GF-D8 (cell line): ENCODE results near the gene CCDC91.
"Not testable (repeated sequence)": the region's sequence is repeated elsewhere in the genome, so short reads cannot be mapped to it uniquely, and the experiment has no call there.

Experiments used
- DNase-seq: peaks from one replicate; lab custom pipeline; 2025; lab: John Stamatoyannopoulos, UW

Gene CCDC91

DNA sequence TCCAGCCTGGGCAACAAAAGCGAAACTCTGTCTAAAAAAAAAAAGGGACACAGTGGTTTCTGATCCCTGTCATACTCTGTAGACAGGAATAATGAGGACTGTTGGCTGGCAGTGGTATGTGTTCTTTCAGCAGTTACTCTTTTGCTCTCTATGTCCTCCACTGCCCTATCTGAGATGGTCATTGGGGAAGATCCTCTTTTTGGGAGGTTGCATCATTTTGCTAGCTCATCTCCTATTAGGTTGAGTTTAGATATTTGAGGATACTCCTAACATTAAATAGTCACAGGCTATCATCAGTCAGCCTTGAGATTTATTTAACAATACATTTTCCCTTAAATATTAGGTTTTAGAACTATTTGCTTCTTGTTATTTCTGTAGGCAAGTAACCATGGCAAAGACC, 5.9 kb upstream of the CCDC91 start:
- DNase-seq = no peak

DNA sequence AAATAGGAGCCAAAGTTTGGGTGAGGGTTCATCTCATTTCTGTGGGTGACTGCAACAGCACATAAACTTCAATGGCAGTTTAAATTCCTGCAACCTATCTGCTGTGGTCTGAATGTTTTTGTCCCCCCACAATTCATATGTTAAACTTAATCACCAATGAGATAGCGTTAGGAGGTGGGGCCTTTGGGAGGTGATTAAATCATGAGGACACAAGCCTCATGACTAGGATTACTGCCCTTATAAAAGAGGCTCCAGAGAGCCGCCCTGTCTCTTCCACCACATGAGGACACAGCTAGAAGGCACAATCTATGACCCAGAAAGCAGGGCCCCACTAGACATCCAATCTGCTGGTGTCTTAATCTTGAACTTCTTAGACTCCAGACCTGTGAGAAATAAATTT, 3.8 kb upstream of the CCDC91 start:
- DNase-seq = no peak

DNA sequence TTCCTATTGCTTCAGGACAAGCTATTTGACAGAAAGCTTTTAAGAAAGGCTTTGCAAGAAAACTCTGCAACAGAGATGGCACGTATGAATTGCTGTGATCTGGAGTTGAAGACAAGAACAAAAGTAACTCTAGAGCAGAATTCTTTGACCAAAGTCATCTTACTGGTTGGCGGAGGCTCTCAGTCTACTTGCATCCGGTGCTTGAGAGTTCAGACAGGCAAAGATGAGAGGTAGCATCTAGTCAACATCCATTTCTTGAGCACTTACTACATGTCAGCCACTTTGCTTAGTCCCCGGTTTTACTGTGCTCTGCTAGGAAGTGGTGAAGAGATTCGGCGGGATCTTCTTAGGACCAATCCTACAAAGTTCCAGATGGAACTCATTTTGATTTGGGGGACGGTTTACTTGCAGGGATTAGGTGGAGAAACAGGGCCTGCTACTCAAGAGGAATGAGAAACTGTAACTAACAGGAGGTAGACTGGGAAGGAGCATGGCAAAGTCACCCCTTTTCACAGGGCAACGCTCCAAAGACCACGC, 404 bp upstream of the CCDC91 start:
- DNase-seq = no peak

DNA sequence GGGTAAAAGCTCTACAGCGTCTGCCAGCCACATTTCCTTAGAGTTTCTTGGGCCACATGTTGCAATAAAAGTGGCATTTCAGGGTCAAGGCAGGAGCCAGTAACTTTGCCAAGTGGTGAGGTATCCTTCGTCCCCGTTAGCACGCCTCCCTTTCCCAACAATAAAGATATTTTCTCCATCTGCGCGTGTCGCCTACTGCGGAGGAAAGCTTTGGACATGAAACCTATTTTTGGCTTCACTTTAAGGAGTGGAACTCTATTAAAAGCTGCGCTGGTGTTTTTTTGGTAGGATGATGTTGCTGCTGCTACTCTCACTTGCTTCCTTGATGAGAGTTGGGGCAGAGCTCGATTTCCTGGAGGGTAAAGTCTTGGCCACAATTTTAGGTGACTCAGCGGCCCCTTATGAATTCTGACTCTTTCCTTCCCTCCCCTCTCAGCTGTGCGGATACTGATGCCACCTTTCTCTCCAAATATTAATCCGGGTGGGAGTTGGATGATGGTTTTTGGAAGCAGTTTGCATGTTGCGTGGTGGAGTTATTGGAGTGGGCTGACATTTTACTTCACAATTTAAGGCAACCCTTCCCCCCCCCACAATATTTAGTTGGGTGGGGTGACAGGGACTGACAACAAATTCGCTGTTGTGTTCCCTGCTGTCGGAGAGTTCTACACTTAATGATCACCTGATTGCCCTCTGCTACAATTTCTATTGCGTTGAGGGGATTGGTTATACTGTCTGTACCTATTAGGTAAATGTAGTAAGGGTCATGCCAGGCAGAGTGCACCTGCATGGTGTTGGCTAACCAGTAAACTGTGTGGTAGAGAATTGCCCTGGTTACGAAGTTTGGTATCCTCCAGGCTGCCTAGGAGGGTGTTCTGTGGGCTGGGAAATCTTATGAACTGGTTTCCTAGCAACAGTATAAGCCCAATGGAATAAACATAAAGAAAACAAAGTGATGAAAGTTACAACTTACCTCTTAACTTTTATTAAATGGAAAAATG, 1.1 kb downstream of the CCDC91 start:
- DNase-seq = peak; percentile 24

DNA sequence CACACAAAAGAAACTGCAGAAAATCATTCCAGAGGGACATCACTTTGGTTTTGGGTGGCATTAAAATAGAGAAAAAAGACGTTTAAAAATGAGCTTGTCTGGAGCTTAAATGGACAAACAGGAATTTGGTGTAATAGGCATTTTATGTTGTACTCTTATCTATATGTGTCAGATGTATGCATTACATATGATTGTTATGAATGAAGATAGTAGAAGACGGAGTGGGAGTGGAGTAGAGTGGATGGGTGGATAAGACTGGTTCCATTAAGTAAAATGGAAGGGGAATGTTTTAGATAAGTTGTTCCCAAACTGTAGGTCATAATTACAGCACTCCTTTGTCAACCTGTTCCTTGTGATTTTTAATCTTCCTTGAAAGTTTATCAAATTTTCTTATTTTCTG, 1.9 kb downstream of the CCDC91 start:
- DNase-seq = no peak

DNA sequence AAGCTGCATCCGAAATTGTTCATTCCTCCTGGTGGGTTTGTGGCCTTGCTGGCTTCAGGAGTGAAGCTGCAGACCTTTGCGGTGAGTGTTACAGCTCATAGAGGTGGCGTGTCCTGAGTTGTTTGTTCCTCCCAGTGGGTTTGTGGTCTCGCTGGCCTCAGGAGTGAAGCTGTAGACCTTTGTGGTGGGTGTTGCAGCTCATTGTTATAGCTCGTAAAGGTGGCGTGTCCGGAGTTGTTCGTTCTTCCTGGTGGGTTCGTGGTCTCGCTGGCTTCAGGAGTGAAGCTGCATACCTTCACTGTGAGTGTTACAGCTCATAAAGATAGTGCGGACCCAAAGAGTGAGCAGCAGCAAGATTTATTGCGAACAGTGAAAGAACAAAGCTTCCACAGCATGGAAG, 4.4 kb downstream of the CCDC91 start:
- DNase-seq = not testable (repeated sequence)

DNA sequence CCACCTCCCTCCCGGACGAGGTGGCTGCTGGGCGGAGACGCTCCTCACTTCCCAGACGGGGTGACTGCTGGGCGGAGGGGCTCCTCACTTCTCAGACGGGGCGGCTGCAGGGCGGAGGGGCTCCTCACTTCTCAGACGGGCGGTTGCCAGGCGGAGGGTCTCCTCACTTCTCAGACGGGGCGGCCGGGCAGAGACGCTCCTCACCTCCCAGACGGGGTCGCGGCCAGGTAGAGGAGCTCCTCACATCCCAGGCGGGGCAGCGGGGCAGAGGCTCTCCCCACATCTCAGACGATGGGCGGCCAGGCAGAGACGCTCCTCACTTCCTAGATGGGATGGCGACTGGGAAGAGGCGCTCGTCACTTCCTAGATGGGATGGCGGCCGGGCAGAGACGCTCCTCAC, 10.9 kb downstream of the CCDC91 start:
- DNase-seq = not testable (repeated sequence)

DNA sequence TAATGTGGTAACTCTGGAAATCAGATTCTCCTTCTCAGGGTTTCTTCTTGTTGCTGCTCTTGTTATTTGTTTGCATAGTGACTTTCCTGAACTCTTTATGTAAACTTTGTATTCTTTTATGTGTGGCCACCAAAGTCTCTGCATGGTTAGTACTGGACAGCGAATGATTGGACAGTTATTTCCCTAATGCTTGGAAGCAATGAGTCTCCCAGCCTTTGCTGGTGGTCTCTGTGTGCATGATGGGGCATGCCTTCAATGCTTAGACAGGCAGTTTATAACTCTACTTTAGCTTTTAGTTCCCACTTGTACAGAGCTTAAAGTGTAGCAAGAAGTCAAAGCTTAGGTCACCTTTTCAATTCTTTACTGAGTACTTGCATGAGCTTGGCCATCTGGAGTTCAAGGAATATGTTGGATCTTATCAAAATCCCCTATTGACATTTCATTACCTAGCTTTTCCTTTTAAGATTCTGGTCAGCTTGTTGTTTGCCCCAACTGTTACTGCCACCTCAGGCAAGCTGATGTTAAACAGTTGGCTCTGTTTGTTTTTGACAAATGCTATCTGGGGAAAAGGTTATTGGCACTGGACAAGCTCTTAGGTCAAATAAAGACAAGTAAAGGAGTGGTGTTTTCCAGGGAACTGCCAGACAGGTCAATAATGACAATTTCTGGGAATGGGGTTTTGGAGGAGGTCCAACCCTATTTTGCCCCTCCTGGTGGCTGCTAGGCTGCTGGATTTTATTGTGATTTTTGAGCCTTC, 12.3 kb downstream of the CCDC91 start:
- no peak for DNase-seq

DNA sequence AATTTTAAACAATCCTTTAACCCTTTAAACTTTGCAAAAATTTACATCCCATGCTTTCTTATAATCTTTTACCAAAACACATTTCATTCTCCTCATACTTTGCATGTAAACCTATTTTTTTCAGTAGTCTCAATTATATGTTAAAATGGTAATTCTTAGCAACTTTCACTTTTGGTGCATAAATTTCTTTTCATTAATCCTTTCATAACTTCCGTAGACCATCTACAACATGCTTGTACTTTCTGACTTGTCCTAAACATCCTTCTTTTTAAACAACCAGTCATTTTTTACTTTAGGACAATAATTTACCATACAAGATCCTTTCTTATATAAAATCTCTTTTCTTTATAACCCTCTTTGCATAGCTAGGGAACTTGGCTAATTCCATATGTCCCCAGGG, 19.5 kb downstream of the CCDC91 start:
- DNase-seq = no peak

DNA sequence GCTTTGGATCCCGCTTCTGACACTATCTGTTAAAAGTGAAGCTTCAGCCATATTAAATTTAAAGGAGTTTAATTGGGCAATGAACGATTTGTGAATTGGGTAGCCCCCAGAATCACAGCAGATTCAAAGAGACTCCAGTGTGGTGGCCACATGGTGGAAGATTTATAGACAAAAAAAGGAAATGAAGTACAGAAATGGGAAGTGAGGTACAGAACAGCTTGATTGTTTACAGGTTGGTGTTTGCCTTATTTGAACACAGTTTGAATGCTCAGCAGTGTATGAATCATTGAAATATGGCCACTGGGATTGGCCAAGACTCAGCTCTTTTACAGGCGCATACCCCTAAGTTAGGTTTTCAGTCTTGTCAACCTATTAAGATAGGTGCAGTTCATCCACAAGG, 21.9 kb downstream of the CCDC91 start:
- DNase-seq = no peak

DNA sequence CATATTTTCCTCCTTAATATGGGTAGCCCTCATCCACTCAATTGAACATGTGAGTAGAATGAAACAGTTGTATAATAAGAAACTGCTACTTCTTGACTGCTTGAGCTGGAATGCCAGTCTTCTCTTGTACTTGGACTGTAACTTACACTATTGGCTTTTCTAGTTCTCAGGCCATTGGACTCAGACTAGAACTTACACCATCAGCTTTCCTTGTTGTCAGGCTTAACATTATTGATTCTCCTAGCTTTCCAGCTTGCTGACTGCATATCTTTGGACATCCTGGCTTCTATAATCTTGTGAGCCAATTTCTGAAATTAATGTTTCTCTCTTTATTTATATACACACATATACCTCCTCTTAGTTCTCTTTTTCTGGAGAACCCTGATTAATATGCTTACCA, 24.8 kb downstream of the CCDC91 start:
- no peak for DNase-seq

DNA sequence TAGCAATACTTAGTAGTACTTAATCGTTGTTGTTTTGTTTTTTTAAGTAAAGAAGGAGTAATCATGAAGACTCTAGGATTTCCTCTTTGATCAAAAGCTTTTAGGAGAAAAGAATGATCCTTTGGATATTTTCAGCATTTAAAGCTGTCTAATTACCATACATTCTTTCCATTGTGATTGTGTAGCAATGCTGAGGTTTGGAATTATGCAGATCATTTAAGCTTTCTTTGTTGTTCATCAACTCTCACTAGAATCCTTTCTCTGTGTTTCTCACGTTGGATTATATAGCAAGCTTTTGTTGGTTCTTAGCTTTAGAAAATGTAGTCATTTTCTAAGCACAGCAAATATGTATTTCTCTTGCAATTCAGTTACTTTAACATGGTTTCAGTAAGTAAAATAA, 25.8 kb downstream of the CCDC91 start:
- no peak for DNase-seq

DNA sequence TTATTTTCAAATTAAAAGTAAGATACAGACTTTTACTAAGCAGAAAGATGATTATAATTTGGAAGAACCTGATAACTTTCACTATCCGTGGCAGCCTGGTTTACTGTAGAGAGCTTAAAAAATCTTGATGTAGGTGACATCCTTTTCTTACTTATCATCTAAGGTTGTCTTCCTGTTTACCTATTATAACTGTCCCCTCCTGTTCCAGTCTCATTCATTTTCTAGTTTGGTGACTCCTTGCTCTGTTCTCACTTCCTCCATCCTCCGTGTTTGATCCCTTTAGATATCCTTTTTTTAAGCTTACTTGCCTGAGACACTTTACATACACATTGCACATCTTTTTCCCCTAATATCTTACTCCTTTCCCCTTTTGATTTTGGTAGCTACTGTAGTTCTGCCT, 27.5 kb downstream of the CCDC91 start:
- DNase-seq = no peak

DNA sequence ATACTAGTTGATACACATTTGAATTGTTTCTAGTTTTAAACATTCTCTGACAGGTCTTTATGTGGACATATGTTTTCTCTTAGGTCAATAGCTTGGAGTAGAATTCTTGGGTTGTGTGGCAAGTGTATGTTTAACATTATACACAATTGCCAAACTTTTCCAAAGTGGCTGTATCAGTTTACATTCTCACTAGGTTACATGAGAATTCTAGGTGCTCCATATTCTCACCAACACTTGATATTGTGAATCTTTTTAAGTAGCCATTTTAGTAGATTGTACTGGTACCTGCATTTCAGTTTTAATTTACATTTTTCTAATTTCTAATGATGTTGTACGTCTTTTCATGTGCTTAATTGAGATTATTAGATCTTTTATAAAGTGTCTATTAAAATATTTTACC, 28.6 kb downstream of the CCDC91 start:
- no peak for DNase-seq

DNA sequence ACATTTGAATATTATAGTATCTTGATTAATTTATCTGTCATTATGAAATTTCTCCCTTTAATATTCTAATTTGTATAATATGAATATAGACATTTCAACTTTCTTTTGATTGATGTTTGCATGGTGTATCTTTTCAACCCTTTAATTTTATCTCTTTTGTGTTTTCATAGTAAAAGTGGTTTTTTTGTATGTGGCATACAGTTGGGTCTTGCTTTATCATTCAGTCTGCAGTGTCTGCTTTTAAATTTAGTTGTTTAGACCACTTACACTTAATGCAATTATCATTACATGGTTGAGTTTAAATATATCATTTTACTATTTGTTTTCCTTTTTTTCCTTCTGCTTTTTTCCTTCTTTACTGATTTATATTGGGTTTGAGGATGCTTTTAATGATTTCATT, 29.6 kb downstream of the CCDC91 start:
- DNase-seq = no peak

DNA sequence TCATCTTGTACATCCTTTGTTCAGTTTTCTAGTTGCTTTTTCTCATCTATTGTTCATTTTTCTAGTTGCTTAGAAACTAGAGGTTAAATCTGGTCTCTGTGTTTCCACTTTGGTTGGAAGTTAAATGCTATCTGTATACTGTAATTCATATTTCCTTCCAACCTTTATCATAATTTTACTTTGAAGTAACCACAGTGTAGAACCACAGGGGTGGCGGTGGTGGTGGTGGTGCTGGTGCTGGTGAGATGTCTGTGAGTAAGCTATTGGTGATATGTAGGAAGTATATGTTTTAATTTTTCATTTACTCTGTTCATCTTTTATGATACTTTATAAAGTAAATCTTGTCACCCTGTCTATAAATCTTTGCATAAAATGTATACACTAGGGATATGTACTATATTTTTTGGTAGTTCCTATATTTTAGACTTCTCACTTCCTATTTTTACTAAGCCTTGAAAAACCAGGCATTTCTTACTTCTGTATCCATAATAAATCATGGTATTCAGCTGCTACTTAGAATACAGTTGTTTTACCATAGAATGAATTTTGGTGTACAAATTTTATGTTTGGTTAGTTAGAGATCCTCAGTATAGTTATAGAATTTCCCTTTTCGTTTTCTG, 31.9 kb downstream of the CCDC91 start:
- no peak for DNase-seq

DNA sequence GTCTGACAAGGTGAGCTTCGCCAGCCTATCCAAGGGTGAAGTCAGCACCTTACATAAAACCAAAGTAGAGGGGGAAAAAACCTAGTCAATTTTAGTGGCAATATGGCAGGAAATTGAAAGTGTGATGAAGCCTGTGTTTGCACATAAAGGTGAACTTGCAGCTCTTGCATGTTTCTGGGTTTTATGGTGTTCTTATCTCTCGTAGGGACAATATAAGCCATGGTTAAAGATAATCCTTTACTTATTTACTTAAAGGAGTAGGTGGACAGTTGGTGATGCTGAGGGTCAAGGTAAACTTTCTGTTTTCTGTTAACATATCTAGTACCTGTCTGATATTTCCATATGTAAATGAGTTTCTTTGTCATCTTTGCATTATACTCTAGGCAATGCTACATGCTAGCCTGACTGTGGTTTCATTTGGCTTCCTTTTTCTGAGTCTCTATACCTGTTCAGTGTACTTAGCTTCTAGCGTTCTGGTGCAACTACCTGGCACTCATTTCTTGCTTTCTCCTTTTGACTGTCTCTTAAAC, 32.8 kb downstream of the CCDC91 start:
- no peak for DNase-seq

DNA sequence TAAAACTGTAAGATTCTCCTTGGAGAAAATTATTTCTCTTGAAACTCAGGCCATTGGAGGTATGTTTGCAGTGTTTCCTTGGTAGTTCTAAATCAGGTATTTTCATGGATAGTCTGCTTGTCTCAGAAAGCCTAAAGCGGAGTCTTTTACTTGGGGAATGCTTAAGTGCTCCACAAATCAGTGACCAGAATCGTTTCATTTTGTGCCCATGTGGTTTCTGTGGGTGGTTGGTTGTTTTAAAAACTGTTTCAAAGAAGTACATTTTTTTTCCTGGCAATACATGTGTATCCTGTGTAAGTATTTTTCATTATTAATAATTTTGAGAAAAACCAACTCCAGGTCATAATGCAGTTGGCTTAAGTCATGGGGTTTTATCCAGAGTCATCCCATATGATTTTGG, 33.6 kb downstream of the CCDC91 start:
- no peak for DNase-seq

DNA sequence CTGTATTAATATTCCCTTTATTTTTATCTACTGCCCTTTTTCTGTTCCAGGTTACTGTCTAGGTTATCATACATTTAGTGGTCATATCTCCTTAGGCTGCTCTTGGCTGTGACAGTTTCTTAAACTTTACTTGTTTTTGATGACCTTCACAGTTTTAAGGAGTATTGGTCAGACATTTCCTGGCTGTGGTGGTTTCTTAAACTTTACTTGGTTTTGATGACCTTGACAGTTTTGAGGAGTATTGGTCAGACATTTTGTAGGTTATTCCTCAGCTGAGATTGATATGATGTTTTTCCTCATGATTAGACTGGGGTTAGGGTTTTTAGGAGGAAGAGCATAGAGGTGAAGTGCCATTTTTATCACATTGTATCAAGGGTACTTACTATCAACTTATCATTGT, 36.4 kb downstream of the CCDC91 start:
- DNase-seq = no peak

DNA sequence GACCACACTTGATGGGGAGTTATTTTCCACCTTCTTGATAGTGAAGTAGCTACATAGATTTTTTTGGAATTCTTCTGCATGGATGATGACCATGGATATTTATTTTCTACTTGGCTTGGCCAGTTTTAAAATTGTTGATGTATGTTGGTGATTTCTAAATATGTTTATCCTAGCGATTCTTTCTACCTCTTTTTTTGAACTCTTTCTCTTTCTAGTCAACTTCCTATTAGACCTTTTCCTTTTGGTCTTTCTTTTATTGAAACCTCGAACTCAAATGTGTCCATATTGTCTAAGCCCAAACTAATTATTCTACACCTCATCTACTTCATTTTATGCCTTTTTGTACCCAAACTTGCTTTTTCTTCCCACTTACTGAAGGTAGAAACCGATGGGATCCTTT, 37.0 kb downstream of the CCDC91 start:
- DNase-seq = no peak

DNA sequence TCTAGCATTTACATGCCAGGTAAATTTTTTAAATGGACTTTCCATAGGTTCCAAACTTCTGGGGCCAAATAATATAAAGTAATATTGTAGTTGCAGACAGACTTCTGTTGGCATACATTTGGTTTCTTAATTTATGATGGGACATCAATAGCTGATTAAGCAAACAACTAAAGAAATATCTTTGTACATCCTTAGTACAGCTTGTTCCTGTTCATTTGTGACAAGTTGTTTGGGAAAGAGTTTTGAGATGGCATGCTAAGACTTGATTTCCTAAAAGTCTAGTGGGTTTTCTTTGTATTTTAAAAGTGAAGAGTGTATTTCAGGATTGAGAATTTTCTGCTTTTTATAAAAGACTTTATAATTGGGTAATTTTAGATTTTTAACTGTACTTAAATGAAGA, 41.0 kb downstream of the CCDC91 start:
- no peak for DNase-seq

DNA sequence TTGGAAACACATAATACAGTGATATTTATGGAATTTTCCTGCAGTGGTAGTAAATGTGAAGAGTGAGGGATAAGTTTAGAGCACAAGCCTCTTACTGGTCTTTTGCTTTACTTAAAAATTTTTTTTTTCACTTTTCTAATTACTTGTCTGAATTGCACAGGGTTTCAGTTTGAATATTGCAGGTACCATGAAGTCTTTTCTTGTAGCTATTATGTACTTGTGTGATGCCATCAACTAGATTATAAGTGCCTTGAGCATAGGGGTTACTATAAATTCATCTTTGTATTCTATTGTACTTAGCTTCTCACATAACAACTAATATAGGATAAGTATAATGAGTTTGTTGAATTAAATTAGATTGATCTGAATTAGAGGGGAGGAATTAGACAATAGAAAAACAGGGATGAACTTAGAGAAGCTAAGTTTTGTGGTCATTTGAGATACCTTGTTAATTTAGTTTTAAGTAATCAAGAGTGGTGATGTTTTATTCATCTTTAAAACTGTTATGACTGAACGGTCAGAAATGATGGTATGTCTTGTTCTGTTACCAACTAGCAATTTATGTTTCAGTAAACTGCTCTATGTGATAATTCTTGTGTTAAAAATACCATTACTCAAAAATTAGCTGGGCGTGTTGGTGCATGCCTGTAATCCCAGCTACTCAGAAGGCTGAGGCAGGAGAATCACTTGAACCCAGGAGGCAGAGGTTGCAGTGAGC, 42.1 kb downstream of the CCDC91 start:
- DNase-seq = no peak
